ENCODE data around the gene STYXL1.

STYXL1 gene

DNA sequence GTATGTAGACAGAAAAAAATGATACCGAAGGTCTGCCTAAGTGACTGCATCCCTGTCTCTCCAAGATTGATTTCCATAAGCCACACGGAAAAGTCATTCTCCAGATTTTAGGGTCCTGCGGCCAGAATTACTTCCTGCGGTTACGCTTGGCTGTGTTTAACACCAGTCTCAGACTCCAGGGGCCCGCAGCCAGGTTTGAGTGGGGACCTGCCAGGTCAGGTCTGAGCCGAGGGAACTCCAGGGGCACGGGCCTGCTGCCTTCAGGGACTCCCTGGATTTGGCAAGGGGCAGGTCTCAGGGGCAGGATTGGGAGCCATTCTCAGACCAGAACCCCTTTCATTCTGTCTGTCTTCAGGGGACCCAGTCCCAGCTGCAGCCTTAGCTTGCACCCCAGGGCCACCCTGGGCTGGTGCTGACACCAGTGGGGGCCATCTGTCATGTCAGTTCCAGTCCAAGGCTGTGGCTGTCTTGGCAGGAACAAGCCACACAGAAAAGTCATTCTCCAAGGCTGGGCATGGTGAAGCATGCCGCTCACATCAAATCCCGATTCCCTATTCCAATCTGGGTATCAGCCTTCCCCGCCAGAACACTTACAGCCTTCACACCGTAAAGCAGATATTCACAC, 92.4 kb downstream of the STYXL1 start:
- DNase-seq (ENCODE audit: low read depth): no peak

DNA sequence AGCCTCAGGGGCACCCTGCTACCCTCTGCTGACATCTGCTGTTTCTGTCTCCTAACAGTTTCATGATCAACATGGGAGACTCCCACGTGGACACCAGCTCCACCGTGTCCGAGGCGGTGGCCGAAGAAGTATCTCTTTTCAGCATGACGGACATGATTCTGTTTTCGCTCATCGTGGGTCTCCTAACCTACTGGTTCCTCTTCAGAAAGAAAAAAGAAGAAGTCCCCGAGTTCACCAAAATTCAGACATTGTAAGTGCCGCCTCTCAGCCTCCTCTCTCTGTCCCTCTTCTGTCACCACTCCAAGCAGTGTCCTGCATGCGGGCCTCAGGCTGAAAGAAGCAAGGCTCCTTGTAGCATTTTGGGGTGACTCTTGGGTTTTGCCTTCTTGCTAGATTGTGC, 93.9 kb downstream of the STYXL1 start:
- no peak for DNase-seq (ENCODE audit: low read depth)

DNA sequence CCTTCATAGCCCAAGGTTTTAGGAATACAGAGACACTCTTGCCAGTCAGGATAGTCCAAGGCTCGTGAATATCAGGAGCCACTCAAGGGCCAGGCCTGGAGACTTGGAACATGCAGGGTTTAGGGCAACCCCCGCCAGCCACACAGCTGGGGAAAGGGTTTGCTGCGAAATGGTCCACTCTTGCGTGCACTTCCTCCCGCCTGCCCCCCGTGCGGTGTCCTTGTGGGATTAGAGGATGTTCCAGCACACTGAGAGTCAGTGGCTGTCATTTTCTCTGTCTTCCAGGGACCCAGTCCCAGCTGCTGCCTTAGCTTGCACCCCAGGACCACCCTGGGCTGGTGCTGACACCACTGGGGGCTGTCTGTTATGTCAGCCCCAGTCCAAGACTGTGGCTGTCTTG, 94.4 kb downstream of the STYXL1 start:
- DNase-seq (ENCODE audit: low read depth): no peak

DNA sequence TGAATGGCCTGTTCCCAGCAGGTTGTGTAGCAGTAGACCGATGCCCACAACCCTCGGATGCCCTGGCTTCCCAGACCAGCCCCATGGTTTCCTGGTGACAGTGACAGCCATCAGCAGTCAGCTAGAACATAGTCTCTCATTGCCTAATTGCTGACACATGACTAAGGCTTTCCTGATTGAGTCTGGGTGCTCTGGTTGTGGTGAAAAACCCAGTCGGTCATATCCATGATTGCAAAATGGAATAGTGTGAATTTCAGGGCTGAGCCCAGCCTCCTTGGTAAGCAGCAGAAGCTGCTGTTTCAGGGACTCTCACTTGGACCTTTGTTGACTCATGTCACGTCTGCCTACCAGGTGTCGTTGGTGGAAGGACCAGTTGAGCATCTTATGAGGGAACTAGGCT, 96.3 kb downstream of the STYXL1 start:
- no peak for DNase-seq (ENCODE audit: low read depth)

DNA sequence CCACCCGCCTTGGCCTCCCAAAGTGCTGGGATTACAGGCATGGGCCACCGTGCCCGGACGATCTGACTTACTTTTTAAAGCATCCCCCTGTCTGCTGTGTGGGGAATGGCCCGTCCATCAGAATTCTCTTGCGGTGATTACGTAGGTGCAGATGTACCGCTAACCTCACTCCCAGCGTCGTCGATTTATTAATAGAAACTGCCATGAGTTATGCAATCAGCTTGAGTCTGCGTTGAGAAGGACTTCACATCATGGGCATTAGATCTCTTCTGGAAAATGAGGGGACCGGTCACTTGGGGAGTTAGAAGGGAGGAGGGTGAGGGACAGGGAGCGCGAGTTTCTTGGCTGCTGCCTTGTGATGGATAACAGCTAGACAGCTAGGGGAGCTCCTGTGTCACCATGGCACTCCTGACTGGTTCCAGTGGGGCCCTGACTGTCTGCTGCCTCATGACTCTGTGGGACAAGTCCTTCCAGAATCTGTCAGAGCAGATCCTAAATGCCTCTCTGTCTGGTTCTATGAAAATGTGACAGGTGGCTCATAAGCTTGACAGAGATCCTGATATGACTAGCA, 97.6 kb downstream of the STYXL1 start:
- no peak for DNase-seq (ENCODE audit: low read depth)

DNA sequence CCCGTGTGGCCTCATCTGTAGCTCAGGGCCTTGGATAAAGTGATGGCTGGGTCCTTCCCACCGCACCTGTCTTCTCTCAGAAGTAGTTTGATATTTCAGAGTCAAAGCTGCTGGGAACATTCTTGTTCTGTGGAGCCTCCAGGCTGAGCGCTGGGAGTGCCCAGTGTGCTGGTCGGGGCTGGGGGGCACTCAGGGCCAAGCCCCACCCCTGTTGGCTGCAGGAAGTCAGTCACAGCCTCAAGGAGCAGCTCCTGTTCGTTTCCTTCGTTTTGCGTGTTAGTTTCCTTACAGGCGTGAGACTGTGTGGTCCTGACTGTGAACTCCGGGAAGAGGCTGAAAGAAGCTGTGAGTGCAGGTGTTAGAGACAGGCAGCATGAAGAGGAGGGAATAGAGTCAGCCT, 99.6 kb downstream of the STYXL1 start:
- no peak for DNase-seq (ENCODE audit: low read depth)
